Upper lobe of left lung (tissue), 6 donors: ENCODE measurements around the gene ADCY5. TPM values are rescaled to one million over a fixed set of nuclear protein-coding genes. Genes with fewer than 3 reads are reported as not detected.
"Not testable (repeated sequence)": the region's sequence is repeated elsewhere in the genome, so short reads cannot be mapped to it uniquely, and the experiment has no call there.

Experiments used
- ATAC-seq, 2 donors: fragments of 200-7000 bp; cut with Tn5 transposase; one replicate each; pipeline ENCODE4 v1.9.1; 2022; ENCODE audit warnings: mild to moderate bottlenecking in 2 of 2, moderate library complexity in 2 of 2; ENCODE audit not compliant: low FRiP score in 2 of 2
- DNase-seq, 2 donors: peaks; one replicate each; pipeline ENCODE4 v3.0.0-alpha.2; 2019 to 2020
- H3K27ac ChIP-seq, 4 donors: fragments of 200-600 bp; sonication (generic); one replicate each; pipeline ENCODE4 v1.5.1; 2016 to 2019
- H3K27me3 ChIP-seq, 4 donors: fragments of 200-600 bp; sonication (generic); one replicate each; pipeline ENCODE4 v1.5.1; 2017 to 2019
- H3K36me3 ChIP-seq, 4 donors: fragments of 200-600 bp; sonication (generic); one replicate each; pipeline ENCODE4 v1.5.1; 2016 to 2019
- H3K4me1 ChIP-seq, 4 donors: fragments of 200-600 bp; sonication (generic); one replicate each; pipeline ENCODE4 v1.5.1; 2018 to 2019
- H3K4me3 ChIP-seq, 4 donors: fragments of 200-600 bp; sonication (generic); one replicate each; pipeline ENCODE4 v1.5.1; 2017 to 2019; ENCODE audit warnings: mild to moderate bottlenecking in 2 of 4, moderate library complexity in 1 of 4
- H3K9me3 ChIP-seq, 4 donors: fragments of 200-600 bp; sonication (generic); one replicate each; pipeline ENCODE4 v1.5.1; 2018 to 2019
- CTCF ChIP-seq, 6 experiments: fragments of 450-650 bp in 4 of 6; fragments of 200-600 bp in 2 of 6; sonication (generic) in 2 of 6; IDR thresholded peaks; one replicate each; pipeline ENCODE4 v1.5.1; 2016 to 2019; ENCODE audit warnings: antibody characterized with exemption in 6 of 6
- EP300 ChIP-seq, 4 donors: sonication (generic); formaldehyde crosslinking; IDR thresholded peaks; one replicate each; pipeline ENCODE4 v1.5.1; 2017; ENCODE audit warnings: antibody characterized with exemption in 4 of 4, control low read depth in 2 of 4
- POLR2A ChIP-seq, 4 donors: fragments of 450-650 bp; IDR thresholded peaks; one replicate each; pipeline ENCODE4 v1.5.1; 2016 to 2017; ENCODE audit warnings: antibody characterized with exemption in 4 of 4, mild to moderate bottlenecking in 2 of 4
- POLR2AphosphoS5 ChIP-seq, 2 donors: sonication (generic); formaldehyde crosslinking; IDR thresholded peaks; one replicate each; pipeline ENCODE4 v1.5.1; 2017; ENCODE audit warnings: antibody characterized with exemption in 2 of 2
- WGBS, 2 donors: methylation state at CpG; one replicate each; pipeline ENCODE4 v1.1.5; 2017 to 2018; 5-methylcytosine and 5-hydroxymethylcytosine counted together
- total RNA-seq, 6 donors: library from RNA; depleted of rRNA in 4 of 6; stranded (reverse); fragments of >200 nt in 4 of 6; gene quantifications; one replicate each; pipeline versions ENCODE4 v1.1.0 to v1.2.1, GENCODE V29; 2016 to 2021
- donor health status: DM: no; HTN: no; CAD: no; lungs with moderate emphysema.
- donor health status: DM: no; HTN: yes; CAD: no; lungs with severe emphysema.

Gene ADCY5
- total RNA-seq: 10 to 100 TPM in 2 of 6 donors, 1 to 10 TPM in 4; 2.1 to 23.0 (median 3.2) TPM

GRCh38 chr3:123448536-123449101 lies at the start of gene ADCY5:
TSS of gene ADCY5 (minus strand) at chr3:123449090. CDS start at chr3:123448545, 545 bp downstream.
- Histone ChIP-seq H3K27ac (peak within 1 kb of the TSS; percentile 35 to 74 (median 52)), H3K4me3 (peak within 1 kb of the TSS; percentile 42 to 62 (median 52)), H3K36me3 (no peaks in the 10 kb centered on the region), H3K4me1 (peaks cover 16 to 32% (median 19%) of the 10 kb centered on the region in 4 donors), H3K9me3 (no peaks in the 10 kb centered on the region), H3K27me3 (peaks cover 0 to 29% (median 19%) of the 10 kb centered on the region in 4 donors)
- peak in 1 of 2 donors; percentile 88 for DNase-seq
- 2 to 5% methylated on average over 18 to 35 of the region's 67 CpGs for WGBS, 2 donors
- ATAC-seq: peak in 1 of 2 donors; percentile 45
- TF ChIP-seq POLR2A (IDR thresholded peaks at IDR 0.05): no peak

- Histone ChIP-seq H3K9me3 (no peaks in the 10 kb centered on the region), H3K4me1 (no peaks in the 10 kb centered on the region), H3K4me3 (no peak overlapping the region), H3K36me3 (peaks cover 0 to 47% (median 23%) of the 10 kb centered on the region in 4 donors), H3K27me3 (no peaks in the 10 kb centered on the region), H3K27ac (no peak overlapping the region)
- DNase-seq (no peak), ATAC-seq (no peak)
- TF ChIP-seq POLR2A (IDR thresholded peaks at IDR 0.05) (no peak), POLR2AphosphoS5 (IDR thresholded peaks at IDR 0.05) (no peak)
- 89 to 90% methylated on average over 4 of the region's 4 CpGs for WGBS, 2 donors
These were observed 45.0 kb upstream of the ADCY5 start for GRCh38 chr3:123493912-123494311.

GRCh38 chr3:123491966-123492587 lies 43.2 kb upstream of the ADCY5 start:
- DNase-seq: no peak
- Histone ChIP-seq H3K9me3 (no peaks in the 10 kb centered on the region), H3K36me3 (peaks cover 0 to 29% (median 13%) of the 10 kb centered on the region in 4 donors), H3K4me3 (no peak overlapping the region), H3K4me1 (no peaks in the 10 kb centered on the region), H3K27ac (no peak overlapping the region), H3K27me3 (no peaks in the 10 kb centered on the region)
- no peak for TF ChIP-seq POLR2AphosphoS5 (IDR thresholded peaks at IDR 0.05)
- no peak for TF ChIP-seq CTCF (IDR thresholded peaks at IDR 0.05)
- TF ChIP-seq POLR2A (IDR thresholded peaks at IDR 0.05): no peak
- no peak for TF ChIP-seq EP300 (IDR thresholded peaks at IDR 0.05)
- WGBS, 2 donors: 90 to 91% methylated on average over 4 of the region's 4 CpGs
- no peak for ATAC-seq

GRCh38 chr3:123489400-123490004 lies 40.6 kb upstream of the ADCY5 start:
- peak in 1 of 2 donors; percentile 84 for ATAC-seq
- H3K27me3 ChIP-seq: no peaks in the 10 kb centered on the region
- peak in 1 of 2 donors; percentile 46 for DNase-seq
- no peak for TF ChIP-seq POLR2AphosphoS5 (IDR thresholded peaks at IDR 0.05)
- no peak for TF ChIP-seq EP300 (IDR thresholded peaks at IDR 0.05)
- peak; percentile 34 to 79 (median 70) for TF ChIP-seq CTCF (IDR thresholded peaks at IDR 0.05)
- H3K36me3 ChIP-seq: peaks cover 0 to 17% (median 12%) of the 10 kb centered on the region in 4 donors
- H3K4me1 ChIP-seq: no peaks in the 10 kb centered on the region
- H3K9me3 ChIP-seq: no peaks in the 10 kb centered on the region
- WGBS, 2 donors: 12 to 14% methylated on average over 8 of the region's 8 CpGs
- H3K27ac ChIP-seq: no peak overlapping the region
- no peak overlapping the region for H3K4me3 ChIP-seq

GRCh38 chr3:123488645-123489347 lies 39.9 kb upstream of the ADCY5 start:
- Histone ChIP-seq H3K27me3 (no peaks in the 10 kb centered on the region), H3K9me3 (no peaks in the 10 kb centered on the region), H3K36me3 (peaks cover 0 to 11% (median 7%) of the 10 kb centered on the region in 4 donors), H3K27ac (no peak overlapping the region), H3K4me1 (no peaks in the 10 kb centered on the region), H3K4me3 (no peak overlapping the region)
- TF ChIP-seq EP300 (IDR thresholded peaks at IDR 0.05) (no peak), CTCF (IDR thresholded peaks at IDR 0.05) (no peak), POLR2AphosphoS5 (IDR thresholded peaks at IDR 0.05) (no peak), POLR2A (IDR thresholded peaks at IDR 0.05) (no peak)
- DNase-seq (no peak), ATAC-seq (no peak)
- 80 to 84% methylated on average over 5 of the region's 5 CpGs for WGBS, 2 donors

GRCh38 chr3:123487063-123487462 lies 38.2 kb upstream of the ADCY5 start:
- 72 to 86% methylated on average over 8 of the region's 8 CpGs for WGBS, 2 donors

More at GRCh38 chr3:123487063-123487462, 38.2 kb upstream of the ADCY5 start:
- H3K36me3 ChIP-seq, H3K9me3 ChIP-seq, H3K4me1 ChIP-seq, H3K4me3 ChIP-seq, H3K27ac ChIP-seq, DNase-seq, ATAC-seq, H3K27me3 ChIP-seq: not testable (repeated sequence)
